WTC11 (cell line): ENCODE results near the gene SAMSN1. TPM values are rescaled to one million over a fixed set of nuclear protein-coding genes. Genes with fewer than 3 reads are reported as not detected.

Source experiments
- ATAC-seq: fragments of 200-7000 bp; cut with Tn5 transposase; 2 replicates; pipeline ENCODE4 v1.10.0; 2021; ENCODE audit warnings: mild to moderate bottlenecking, moderate library complexity
- CTCF ChIA-PET: fragments of 300-600 bp; sonication (Branson Sonifier 250); formaldehyde crosslinking; loops from one replicate; lab custom pipeline; 2021; ENCODE audit warnings: antibody characterized with exemption; lab: Charles Lee
- POLR2A ChIA-PET: fragments of 350-600 bp; sonication (Branson Sonifier 250); formaldehyde crosslinking; loops from one replicate; lab custom pipeline; 2021; ENCODE audit warnings: antibody characterized with exemption; lab: Charles Lee
- DNase-seq: peaks from one replicate; pipeline ENCODE4 v3.0.0; 2021; ENCODE audit warnings: low spot score
- H3K27ac Mint-ChIP-seq: 2 replicates; pipeline ENCODE4 v1.8.0; 2021; ENCODE audit warnings: mixed read lengths
- H3K27me3 Mint-ChIP-seq: 2 replicates; pipeline ENCODE4 v1.8.0; 2021; ENCODE audit warnings: low read depth, mild to moderate bottlenecking, moderate library complexity, mixed read lengths
- H3K36me3 Mint-ChIP-seq: 2 replicates; pipeline ENCODE4 v1.8.0; 2021; ENCODE audit warnings: mixed read lengths
- H3K4me1 Mint-ChIP-seq: 2 replicates; pipeline ENCODE4 v1.8.0; 2022; ENCODE audit warnings: mixed read lengths
- H3K4me3 Mint-ChIP-seq: 2 replicates; pipeline ENCODE4 v1.8.0; 2021; ENCODE audit warnings: mild to moderate bottlenecking, moderate library complexity, mixed read lengths
- H3K9me3 Mint-ChIP-seq: 2 replicates; pipeline ENCODE4 v1.8.0; 2021; ENCODE audit warnings: mixed read lengths
- ATF1 ChIP-seq: sonication (generic); formaldehyde crosslinking; IDR thresholded peaks from 2 replicates; pipeline ENCODE4 v1.8.1; 2023; ENCODE audit warnings: mild to moderate bottlenecking, moderate library complexity, missing genetic modification reagents
- CREB1 ChIP-seq: sonication (generic); formaldehyde crosslinking; IDR thresholded peaks from 2 replicates; pipeline ENCODE4 v1.8.0; 2023; ENCODE audit warnings: mild to moderate bottlenecking, missing genetic modification reagents
- ESRRA ChIP-seq: sonication (generic); formaldehyde crosslinking; IDR thresholded peaks from 2 replicates; pipeline ENCODE4 v1.8.1; 2022; ENCODE audit warnings: mild to moderate bottlenecking, missing genetic modification reagents, borderline replicate concordance
- FOXK1 ChIP-seq: sonication (generic); formaldehyde crosslinking; IDR thresholded peaks from 2 replicates; pipeline ENCODE4 v1.8.0; 2022; ENCODE audit warnings: mild to moderate bottlenecking, moderate library complexity, missing genetic modification reagents
- RORB ChIP-seq: fragments of 250-450 bp; sonication (Bioruptor Pico); IDR thresholded peaks from 2 replicates; pipeline ENCODE4 v1.9.0; 2021; ENCODE audit warnings: mild to moderate bottlenecking
- ZNF232 ChIP-seq: sonication (generic); formaldehyde crosslinking; IDR thresholded peaks from 2 replicates; pipeline ENCODE4 v1.8.0; 2022; ENCODE audit warnings: mild to moderate bottlenecking, missing genetic modification reagents
- ZNF263 ChIP-seq: sonication (generic); formaldehyde crosslinking; IDR thresholded peaks from 2 replicates; pipeline ENCODE4 v1.8.1; 2022; ENCODE audit warnings: low read depth, mild to moderate bottlenecking, moderate library complexity, missing genetic modification reagents
- total RNA-seq: library from RNA; stranded (reverse); gene quantifications from 3 replicates; pipeline ENCODE4 v1.2.3, GENCODE V29; 2021
- TF ChIP-seq, protein P1 (sequence below): sonication (generic); formaldehyde crosslinking; IDR thresholded peaks from 2 replicates; pipeline ENCODE4 v1.8.0; 2023; ENCODE audit warnings: missing genetic modification reagents, mild to moderate bottlenecking, borderline replicate concordance
- TF ChIP-seq, protein P2 (sequence below): sonication (generic); formaldehyde crosslinking; IDR thresholded peaks from 2 replicates; pipeline ENCODE4 v1.8.1; 2023; ENCODE audit warnings: mild to moderate bottlenecking, missing genetic modification reagents, moderate library complexity
- TF ChIP-seq, protein P3 (sequence below): sonication (generic); formaldehyde crosslinking; IDR thresholded peaks from 2 replicates; pipeline ENCODE4 v1.8.0; 2022; ENCODE audit warnings: missing genetic modification reagents
- TF ChIP-seq, protein P4 (sequence below): sonication (generic); formaldehyde crosslinking; IDR thresholded peaks from 2 replicates; pipeline ENCODE4 v1.8.1; 2023; ENCODE audit warnings: mild to moderate bottlenecking, moderate library complexity, missing genetic modification reagents
- TF ChIP-seq, protein P5 (sequence below): sonication (generic); formaldehyde crosslinking; conservative IDR thresholded peaks from 2 replicates; pipeline ENCODE4 v1.8.1; 2023; ENCODE audit warnings: mild to moderate bottlenecking, low read depth, missing genetic modification reagents, moderate library complexity
- TF ChIP-seq, protein P6 (sequence below): sonication (generic); formaldehyde crosslinking; IDR thresholded peaks from 2 replicates; pipeline ENCODE4 v1.8.1; 2023; ENCODE audit warnings: mild to moderate bottlenecking, missing genetic modification reagents, borderline replicate concordance

SAMSN1 gene
- total RNA-seq, 1 experiment from 2014 or later: 1.2 TPM

DNA sequence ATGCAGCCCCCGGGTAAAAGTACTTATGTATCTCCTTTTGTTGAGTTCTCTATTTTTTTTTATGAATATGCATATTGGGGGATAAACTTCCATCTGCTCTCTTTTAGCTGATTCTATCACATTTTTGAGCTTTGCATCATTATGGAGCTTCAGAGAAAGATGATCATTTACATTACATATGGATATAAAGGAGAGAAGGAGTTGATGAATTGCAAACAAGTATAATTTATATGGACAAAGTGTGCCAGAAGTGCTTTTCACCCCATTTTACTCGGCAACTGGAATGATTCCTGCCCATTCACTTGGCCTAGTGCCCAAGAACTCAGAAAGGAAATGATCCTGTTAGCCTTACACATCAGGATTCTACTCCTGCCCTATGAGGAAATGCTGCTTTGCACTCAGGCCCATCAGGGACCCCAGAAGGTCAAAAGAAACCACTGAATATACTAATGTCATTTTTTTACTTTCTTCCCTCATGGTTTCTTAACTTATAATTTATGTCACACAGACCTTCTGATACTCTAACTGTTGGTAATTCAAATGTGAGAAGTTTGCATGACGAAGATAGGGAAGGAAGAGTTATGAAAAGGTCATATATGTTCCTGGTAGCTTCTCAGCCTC is 65.6 kb downstream of the SAMSN1 start:
- POLR2A ChIA-PET: no interaction called here
- no peak for ATAC-seq
- Mint-ChIP-seq H3K9me3 (peaks cover 8% of the 10 kb centered on the region), H3K4me1 (no peaks in the 10 kb centered on the region), H3K27ac (no peak overlapping the region), H3K27me3 (no peaks in the 10 kb centered on the region), H3K36me3 (no peaks in the 10 kb centered on the region), H3K4me3 (no peak overlapping the region)
- CTCF ChIA-PET: no interaction called here
- DNase-seq: no peak
- TF ChIP-seq, protein P1, sequence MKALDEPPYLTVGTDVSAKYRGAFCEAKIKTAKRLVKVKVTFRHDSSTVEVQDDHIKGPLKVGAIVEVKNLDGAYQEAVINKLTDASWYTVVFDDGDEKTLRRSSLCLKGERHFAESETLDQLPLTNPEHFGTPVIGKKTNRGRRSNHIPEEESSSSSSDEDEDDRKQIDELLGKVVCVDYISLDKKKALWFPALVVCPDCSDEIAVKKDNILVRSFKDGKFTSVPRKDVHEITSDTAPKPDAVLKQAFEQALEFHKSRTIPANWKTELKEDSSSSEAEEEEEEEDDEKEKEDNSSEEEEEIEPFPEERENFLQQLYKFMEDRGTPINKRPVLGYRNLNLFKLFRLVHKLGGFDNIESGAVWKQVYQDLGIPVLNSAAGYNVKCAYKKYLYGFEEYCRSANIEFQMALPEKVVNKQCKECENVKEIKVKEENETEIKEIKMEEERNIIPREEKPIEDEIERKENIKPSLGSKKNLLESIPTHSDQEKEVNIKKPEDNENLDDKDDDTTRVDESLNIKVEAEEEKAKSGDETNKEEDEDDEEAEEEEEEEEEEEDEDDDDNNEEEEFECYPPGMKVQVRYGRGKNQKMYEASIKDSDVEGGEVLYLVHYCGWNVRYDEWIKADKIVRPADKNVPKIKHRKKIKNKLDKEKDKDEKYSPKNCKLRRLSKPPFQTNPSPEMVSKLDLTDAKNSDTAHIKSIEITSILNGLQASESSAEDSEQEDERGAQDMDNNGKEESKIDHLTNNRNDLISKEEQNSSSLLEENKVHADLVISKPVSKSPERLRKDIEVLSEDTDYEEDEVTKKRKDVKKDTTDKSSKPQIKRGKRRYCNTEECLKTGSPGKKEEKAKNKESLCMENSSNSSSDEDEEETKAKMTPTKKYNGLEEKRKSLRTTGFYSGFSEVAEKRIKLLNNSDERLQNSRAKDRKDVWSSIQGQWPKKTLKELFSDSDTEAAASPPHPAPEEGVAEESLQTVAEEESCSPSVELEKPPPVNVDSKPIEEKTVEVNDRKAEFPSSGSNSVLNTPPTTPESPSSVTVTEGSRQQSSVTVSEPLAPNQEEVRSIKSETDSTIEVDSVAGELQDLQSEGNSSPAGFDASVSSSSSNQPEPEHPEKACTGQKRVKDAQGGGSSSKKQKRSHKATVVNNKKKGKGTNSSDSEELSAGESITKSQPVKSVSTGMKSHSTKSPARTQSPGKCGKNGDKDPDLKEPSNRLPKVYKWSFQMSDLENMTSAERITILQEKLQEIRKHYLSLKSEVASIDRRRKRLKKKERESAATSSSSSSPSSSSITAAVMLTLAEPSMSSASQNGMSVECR (CRISPR knock-in tag): no peak
- TF ChIP-seq FOXK1 (no peak), ZNF232 (no peak), RORB (CRISPR knock-in tag) (no peak), ZNF263 (CRISPR knock-in tag) (no peak), ESRRA (CRISPR knock-in tag) (no peak), ATF1 (CRISPR knock-in tag) (no peak), CREB1 (CRISPR knock-in tag) (no peak)
- TF ChIP-seq, protein P2, sequence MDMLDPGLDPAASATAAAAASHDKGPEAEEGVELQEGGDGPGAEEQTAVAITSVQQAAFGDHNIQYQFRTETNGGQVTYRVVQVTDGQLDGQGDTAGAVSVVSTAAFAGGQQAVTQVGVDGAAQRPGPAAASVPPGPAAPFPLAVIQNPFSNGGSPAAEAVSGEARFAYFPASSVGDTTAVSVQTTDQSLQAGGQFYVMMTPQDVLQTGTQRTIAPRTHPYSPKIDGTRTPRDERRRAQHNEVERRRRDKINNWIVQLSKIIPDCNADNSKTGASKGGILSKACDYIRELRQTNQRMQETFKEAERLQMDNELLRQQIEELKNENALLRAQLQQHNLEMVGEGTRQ: no peak
- TF ChIP-seq, protein P3, sequence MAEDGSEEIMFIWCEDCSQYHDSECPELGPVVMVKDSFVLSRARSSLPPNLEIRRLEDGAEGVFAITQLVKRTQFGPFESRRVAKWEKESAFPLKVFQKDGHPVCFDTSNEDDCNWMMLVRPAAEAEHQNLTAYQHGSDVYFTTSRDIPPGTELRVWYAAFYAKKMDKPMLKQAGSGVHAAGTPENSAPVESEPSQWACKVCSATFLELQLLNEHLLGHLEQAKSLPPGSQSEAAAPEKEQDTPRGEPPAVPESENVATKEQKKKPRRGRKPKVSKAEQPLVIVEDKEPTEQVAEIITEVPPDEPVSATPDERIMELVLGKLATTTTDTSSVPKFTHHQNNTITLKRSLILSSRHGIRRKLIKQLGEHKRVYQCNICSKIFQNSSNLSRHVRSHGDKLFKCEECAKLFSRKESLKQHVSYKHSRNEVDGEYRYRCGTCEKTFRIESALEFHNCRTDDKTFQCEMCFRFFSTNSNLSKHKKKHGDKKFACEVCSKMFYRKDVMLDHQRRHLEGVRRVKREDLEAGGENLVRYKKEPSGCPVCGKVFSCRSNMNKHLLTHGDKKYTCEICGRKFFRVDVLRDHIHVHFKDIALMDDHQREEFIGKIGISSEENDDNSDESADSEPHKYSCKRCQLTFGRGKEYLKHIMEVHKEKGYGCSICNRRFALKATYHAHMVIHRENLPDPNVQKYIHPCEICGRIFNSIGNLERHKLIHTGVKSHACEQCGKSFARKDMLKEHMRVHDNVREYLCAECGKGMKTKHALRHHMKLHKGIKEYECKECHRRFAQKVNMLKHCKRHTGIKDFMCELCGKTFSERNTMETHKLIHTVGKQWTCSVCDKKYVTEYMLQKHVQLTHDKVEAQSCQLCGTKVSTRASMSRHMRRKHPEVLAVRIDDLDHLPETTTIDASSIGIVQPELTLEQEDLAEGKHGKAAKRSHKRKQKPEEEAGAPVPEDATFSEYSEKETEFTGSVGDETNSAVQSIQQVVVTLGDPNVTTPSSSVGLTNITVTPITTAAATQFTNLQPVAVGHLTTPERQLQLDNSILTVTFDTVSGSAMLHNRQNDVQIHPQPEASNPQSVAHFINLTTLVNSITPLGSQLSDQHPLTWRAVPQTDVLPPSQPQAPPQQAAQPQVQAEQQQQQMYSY: no peak
- TF ChIP-seq, protein P4, sequence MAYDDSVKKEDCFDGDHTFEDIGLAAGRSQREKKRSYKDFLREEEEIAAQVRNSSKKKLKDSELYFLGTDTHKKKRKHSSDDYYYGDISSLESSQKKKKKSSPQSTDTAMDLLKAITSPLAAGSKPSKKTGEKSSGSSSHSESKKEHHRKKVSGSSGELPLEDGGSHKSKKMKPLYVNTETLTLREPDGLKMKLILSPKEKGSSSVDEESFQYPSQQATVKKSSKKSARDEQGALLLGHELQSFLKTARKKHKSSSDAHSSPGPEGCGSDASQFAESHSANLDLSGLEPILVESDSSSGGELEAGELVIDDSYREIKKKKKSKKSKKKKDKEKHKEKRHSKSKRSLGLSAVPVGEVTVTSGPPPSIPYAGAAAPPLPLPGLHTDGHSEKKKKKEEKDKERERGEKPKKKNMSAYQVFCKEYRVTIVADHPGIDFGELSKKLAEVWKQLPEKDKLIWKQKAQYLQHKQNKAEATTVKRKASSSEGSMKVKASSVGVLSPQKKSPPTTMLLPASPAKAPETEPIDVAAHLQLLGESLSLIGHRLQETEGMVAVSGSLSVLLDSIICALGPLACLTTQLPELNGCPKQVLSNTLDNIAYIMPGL (CRISPR knock-in tag): no peak
- TF ChIP-seq, protein P5, sequence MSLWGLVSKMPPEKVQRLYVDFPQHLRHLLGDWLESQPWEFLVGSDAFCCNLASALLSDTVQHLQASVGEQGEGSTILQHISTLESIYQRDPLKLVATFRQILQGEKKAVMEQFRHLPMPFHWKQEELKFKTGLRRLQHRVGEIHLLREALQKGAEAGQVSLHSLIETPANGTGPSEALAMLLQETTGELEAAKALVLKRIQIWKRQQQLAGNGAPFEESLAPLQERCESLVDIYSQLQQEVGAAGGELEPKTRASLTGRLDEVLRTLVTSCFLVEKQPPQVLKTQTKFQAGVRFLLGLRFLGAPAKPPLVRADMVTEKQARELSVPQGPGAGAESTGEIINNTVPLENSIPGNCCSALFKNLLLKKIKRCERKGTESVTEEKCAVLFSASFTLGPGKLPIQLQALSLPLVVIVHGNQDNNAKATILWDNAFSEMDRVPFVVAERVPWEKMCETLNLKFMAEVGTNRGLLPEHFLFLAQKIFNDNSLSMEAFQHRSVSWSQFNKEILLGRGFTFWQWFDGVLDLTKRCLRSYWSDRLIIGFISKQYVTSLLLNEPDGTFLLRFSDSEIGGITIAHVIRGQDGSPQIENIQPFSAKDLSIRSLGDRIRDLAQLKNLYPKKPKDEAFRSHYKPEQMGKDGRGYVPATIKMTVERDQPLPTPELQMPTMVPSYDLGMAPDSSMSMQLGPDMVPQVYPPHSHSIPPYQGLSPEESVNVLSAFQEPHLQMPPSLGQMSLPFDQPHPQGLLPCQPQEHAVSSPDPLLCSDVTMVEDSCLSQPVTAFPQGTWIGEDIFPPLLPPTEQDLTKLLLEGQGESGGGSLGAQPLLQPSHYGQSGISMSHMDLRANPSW (CRISPR knock-in tag): no peak
- TF ChIP-seq, protein P6, sequence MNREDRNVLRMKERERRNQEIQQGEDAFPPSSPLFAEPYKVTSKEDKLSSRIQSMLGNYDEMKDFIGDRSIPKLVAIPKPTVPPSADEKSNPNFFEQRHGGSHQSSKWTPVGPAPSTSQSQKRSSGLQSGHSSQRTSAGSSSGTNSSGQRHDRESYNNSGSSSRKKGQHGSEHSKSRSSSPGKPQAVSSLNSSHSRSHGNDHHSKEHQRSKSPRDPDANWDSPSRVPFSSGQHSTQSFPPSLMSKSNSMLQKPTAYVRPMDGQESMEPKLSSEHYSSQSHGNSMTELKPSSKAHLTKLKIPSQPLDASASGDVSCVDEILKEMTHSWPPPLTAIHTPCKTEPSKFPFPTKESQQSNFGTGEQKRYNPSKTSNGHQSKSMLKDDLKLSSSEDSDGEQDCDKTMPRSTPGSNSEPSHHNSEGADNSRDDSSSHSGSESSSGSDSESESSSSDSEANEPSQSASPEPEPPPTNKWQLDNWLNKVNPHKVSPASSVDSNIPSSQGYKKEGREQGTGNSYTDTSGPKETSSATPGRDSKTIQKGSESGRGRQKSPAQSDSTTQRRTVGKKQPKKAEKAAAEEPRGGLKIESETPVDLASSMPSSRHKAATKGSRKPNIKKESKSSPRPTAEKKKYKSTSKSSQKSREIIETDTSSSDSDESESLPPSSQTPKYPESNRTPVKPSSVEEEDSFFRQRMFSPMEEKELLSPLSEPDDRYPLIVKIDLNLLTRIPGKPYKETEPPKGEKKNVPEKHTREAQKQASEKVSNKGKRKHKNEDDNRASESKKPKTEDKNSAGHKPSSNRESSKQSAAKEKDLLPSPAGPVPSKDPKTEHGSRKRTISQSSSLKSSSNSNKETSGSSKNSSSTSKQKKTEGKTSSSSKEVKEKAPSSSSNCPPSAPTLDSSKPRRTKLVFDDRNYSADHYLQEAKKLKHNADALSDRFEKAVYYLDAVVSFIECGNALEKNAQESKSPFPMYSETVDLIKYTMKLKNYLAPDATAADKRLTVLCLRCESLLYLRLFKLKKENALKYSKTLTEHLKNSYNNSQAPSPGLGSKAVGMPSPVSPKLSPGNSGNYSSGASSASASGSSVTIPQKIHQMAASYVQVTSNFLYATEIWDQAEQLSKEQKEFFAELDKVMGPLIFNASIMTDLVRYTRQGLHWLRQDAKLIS (CRISPR knock-in tag): no peak
